ENCODE measurements around the gene TEKTIP1.
"Not testable (repeated sequence)": the region's sequence is repeated elsewhere in the genome, so short reads cannot be mapped to it uniquely, and the experiment has no call there.

Gene TEKTIP1

DNA sequence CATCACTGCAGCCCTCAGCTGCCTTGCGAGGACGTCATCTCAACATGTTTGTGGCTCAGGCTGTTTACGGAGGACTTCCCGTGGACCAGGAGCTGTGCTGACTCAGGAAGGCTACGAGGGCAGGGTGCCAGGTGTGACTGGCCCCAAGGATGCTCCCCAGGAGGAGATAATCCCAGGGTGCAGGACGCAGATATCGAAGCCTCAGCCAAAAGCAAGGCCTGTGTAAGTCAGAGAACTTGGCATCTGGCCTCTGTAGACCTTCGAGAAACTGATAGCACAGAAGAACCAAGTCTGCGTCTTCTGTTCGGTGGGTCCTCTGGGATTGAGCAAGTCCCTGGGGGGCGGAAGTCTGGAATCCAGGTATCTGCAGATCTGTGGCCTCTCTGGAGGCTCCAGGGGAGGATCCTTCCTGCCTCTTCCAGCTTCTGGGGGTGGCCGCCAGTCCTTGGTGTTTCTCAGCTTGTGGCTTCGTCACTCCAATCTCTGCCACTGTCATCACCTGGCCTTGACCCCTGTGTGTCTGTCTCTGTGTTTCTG, 35.9 kb upstream of the TEKTIP1 start:
- no peak for TF ChIP-seq CTCF (IDR thresholded peaks at IDR 0.05; ENCODE audit: low read length, missing control alignments)
- peak; percentile 33 for DNase-seq (ENCODE audit: low read depth)
- no peak overlapping the region for H3K4me3 ChIP-seq (replicated peaks; ENCODE audit: low read depth, low read length)

- TF ChIP-seq CTCF (IDR thresholded peaks at IDR 0.05; ENCODE audit: low read length, missing control alignments): no peak
- DNase-seq (ENCODE audit: low read depth): peak; percentile 22
- H3K4me3 ChIP-seq (replicated peaks; ENCODE audit: low read depth, low read length): no peak overlapping the region
Observed at GRCh38 chr19:3504735-3505134, 34.2 kb upstream of the TEKTIP1 start.

GRCh38 chr19:3505598-3506383, 33.2 kb upstream of the TEKTIP1 start, which contains the start of gene FZR1:
TSS of gene FZR1 (plus strand) at chr19:3506311. CDS start at chr19:3522990, 16,679 bp downstream.
- H3K4me3 ChIP-seq (replicated peaks; ENCODE audit: low read depth, low read length): peak within 1 kb of the TSS; percentile 85
- peak; percentile 99 for DNase-seq (ENCODE audit: low read depth)
- peak; percentile 1 for TF ChIP-seq CTCF (IDR thresholded peaks at IDR 0.05; ENCODE audit: low read length, missing control alignments)

DNA sequence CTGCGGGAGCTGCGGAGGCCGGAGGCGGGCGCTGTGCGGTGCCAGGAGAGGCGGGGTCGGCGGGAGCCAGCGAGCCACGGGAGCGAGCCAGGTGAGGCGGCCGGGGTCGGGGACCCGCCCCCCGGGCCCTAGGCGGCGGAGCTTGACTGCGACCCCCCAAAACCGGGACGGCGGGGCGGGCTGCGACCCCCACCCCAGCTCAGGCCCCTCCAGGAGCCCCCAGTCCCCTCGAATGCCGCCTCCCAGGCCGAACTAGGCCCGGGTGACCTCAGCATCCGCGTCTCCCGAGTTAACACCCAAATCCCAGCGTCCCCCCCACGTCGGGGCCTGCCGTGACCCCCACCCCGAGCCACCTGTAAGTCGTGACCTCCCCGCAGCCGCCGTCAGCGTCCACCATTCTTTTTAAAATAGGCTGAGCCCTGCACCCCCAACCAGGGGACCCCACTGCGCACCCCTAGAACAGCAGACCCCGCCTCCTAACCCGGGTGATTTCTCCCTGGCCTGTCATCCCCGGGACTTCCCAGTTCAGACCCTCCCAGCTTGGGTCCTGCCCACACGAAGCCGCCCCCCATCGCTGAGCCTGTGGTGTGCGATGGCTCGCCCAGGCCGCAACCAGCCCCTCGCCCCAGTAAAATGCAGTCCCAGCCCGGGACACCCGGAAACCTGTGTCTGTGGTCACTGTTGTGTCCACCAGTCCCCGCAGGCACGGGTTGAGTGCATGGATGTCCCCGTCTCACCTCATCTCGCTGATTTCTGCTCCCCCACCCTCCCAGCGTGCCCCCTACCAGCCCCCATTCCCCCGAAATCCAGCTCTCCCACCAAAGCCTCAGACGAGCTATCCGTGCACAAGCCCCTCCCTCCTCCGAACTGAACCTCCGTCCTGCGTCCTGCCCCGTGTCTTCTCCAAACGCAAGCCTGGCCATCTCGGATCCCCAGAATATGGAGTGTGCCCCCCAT, 32.3 kb upstream of the TEKTIP1 start:
- no peak for TF ChIP-seq CTCF (IDR thresholded peaks at IDR 0.05; ENCODE audit: low read length, missing control alignments)
- DNase-seq (ENCODE audit: low read depth): no peak
- H3K4me3 ChIP-seq (replicated peaks; ENCODE audit: low read depth, low read length): peak overlapping the region; percentile 85

GRCh38 chr19:3507371-3508120, 31.4 kb upstream of the TEKTIP1 start:
- TF ChIP-seq CTCF (IDR thresholded peaks at IDR 0.05; ENCODE audit: low read length, missing control alignments): no peak
- DNase-seq (ENCODE audit: low read depth): no peak
- H3K4me3 ChIP-seq (replicated peaks; ENCODE audit: low read depth, low read length): peak overlapping the region; percentile 85

GRCh38 chr19:3508121-3508661, 30.8 kb upstream of the TEKTIP1 start:
- not testable (repeated sequence) for H3K4me3 ChIP-seq (replicated peaks; ENCODE audit: low read depth, low read length); DNase-seq (ENCODE audit: low read depth)
